Bronchial epithelial cell (primary cell): ENCODE measurements around the gene CELSR1. TPM values are rescaled to one million over a fixed set of nuclear protein-coding genes. Genes with fewer than 3 reads are reported as not detected.
"Not testable (repeated sequence)": the region's sequence is repeated elsewhere in the genome, so short reads cannot be mapped to it uniquely, and the experiment has no call there.

Experiments used
- DNase-seq: peaks from one replicate; pipeline ENCODE4 v3.0.0-alpha.2; 2010; ENCODE audit warnings: low read depth
- FAIRE-seq: peaks from 2 replicates; lab custom pipeline; 2011; peaks lifted over from hg19 to GRCh38; lab: Jason Lieb, UNC
- H3K27me3 ChIP-seq: 2 replicates; pipeline ENCODE4 v1.5.1; 2011; ENCODE audit warnings: low read length; ENCODE audit not compliant: control insufficient read depth, insufficient read depth
- H3K36me3 ChIP-seq: 2 replicates; pipeline ENCODE4 v1.5.1; 2011; ENCODE audit warnings: low read length; ENCODE audit not compliant: control insufficient read depth, insufficient read depth
- H3K4me3 ChIP-seq: 2 replicates; pipeline ENCODE4 v1.5.1; 2011; ENCODE audit warnings: mild to moderate bottlenecking, low read depth, low read length, control low read depth
- CTCF ChIP-seq: IDR thresholded peaks from 2 replicates; pipeline ENCODE4 v1.5.1; 2011; ENCODE audit warnings: mild to moderate bottlenecking, moderate library complexity, low read length, control low read depth, inconsistent platforms; ENCODE audit not compliant: insufficient read depth, severe bottlenecking
- total RNA-seq: library from RNA; depleted of rRNA; stranded (reverse); fragments of >200 nt; gene quantifications from 2 replicates; pipeline ENCODE4 v1.2.1, GENCODE V29; 2014

CELSR1 gene
- total RNA-seq, 1 donor from 2014 or later = 39.0 TPM

DNA sequence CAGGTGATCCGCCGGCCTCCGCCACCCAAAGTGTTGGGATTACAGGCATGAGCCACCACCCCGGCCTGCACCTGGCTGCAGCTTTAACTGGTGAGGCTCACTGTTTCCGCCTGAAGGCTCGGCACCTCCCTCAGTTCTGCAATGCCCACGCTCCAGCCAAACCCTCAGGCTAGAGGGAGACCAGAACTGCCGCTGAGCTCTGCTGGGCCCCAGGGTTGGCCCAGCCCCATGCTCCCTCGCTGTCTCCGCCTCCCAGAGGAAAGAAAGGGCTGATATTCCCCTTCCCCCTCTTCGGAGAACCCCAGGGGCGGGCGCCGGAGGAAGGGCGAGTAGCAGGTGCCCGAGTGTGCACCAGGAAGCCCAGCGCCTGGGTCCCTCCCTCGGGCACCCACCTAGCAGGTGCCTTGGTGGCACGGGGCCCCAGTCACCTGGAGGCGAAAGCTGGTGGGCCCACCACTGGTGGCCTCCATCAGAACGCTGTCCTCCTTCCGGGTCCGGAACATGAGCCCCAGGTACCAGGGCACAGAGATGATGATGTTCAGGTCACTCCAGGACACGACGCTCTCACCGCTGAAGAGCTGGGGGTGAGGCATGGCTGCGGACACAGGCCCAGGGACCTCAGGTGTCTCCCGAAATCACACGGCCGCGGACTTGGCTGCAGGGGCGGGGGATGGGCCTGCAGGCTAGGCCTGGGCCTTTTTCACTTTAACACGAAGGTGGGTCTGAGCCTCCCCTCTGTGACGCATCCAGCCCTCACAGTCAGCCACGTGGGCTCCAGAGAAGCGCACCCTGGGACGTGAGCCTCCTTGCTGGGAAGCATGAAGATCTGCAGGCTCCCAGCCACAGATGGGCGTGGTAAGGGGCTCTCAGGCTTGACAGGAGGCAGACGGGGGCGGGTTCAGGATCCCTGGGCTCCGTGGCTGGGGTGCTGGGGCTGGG, 128.6 kb downstream of the CELSR1 start:
- no peak for TF ChIP-seq CTCF
- Histone ChIP-seq H3K36me3 (peaks cover 42% of the 10 kb centered on the region), H3K4me3 (no peak overlapping the region), H3K27me3 (no peaks in the 10 kb centered on the region)
- no peak for DNase-seq
- FAIRE-seq = no peak

- no peak for FAIRE-seq
- H3K27me3 ChIP-seq = no peaks in the 10 kb centered on the region
- peaks cover 40% of the 10 kb centered on the region for H3K36me3 ChIP-seq
- TF ChIP-seq CTCF = no peak
- no peak overlapping the region for H3K4me3 ChIP-seq
- DNase-seq = no peak
Observed at GRCh38 chr22:46407748-46408147, 129.7 kb downstream of the CELSR1 start.

DNA sequence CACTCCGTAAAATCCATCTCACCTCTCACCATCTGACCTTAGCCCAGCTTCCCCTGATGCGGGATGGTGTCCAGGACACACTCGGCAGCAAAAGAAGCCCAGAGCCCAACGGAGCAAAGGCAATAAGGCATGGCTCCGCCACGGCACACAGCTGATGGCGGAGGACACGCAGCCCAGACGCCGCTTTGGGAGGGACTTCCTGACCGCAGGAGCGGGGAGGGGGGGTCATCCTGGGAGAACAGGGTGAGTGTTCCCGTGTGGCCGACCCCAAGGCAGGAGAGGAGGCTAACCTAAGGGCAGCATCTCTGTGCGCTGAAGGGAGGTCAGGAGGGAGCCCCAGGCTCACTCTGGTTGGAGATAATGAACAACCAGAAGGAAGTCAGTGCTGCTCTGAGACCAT, 130.6 kb downstream of the CELSR1 start:
- TF ChIP-seq CTCF = no peak
- no peak for DNase-seq
- H3K36me3 ChIP-seq = peaks cover 35% of the 10 kb centered on the region
- no peaks in the 10 kb centered on the region for H3K27me3 ChIP-seq
- no peak for FAIRE-seq
- no peak overlapping the region for H3K4me3 ChIP-seq

DNA sequence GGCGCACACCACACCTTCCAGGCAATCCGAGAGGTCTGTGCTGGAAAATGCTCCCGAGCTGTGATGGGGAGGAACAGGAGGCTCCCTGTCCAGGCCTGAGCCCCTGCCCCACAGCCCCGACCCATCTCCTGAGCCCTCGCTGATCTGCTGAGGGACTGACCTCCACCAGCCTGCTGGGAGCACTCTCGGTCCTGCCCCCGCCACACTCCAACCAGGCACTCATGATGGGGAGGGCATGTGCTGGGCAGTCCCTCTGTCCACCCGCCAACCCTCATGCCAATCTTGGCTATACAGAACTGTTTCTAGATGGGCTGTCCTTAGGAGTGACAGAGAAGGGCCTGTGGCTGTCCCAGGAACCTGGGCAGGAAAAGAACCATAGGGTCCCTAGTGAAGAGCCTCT, 131.1 kb downstream of the CELSR1 start:
- Histone ChIP-seq H3K27me3 (no peaks in the 10 kb centered on the region), H3K36me3 (peaks cover 37% of the 10 kb centered on the region), H3K4me3 (no peak overlapping the region)
- FAIRE-seq (no peak), DNase-seq (no peak)
- no peak for TF ChIP-seq CTCF

- Histone ChIP-seq H3K27me3 (no peaks in the 10 kb centered on the region), H3K36me3 (peaks cover 38% of the 10 kb centered on the region), H3K4me3 (no peak overlapping the region)
- no peak for TF ChIP-seq CTCF
- DNase-seq (no peak), FAIRE-seq (no peak)
Observed at GRCh38 chr22:46405901-46406300, 131.5 kb downstream of the CELSR1 start.

- DNase-seq, H3K4me3 ChIP-seq, FAIRE-seq, H3K27me3 ChIP-seq: not testable (repeated sequence)
- H3K36me3 ChIP-seq = peaks cover 36% of the 10 kb centered on the region
Observed at GRCh38 chr22:46403880-46404279, 133.5 kb downstream of the CELSR1 start.
